Measurements from ENCODE around the gene ART1. TPM values are rescaled to one million over a fixed set of nuclear protein-coding genes. Genes with fewer than 3 reads are reported as not detected.

The ART1 gene
- total and polyA plus RNA-seq, 2 of the 8 experiments (the other 6 are each of a cell fraction or from before 2014, with no cell fraction given), result not detected

DNA sequence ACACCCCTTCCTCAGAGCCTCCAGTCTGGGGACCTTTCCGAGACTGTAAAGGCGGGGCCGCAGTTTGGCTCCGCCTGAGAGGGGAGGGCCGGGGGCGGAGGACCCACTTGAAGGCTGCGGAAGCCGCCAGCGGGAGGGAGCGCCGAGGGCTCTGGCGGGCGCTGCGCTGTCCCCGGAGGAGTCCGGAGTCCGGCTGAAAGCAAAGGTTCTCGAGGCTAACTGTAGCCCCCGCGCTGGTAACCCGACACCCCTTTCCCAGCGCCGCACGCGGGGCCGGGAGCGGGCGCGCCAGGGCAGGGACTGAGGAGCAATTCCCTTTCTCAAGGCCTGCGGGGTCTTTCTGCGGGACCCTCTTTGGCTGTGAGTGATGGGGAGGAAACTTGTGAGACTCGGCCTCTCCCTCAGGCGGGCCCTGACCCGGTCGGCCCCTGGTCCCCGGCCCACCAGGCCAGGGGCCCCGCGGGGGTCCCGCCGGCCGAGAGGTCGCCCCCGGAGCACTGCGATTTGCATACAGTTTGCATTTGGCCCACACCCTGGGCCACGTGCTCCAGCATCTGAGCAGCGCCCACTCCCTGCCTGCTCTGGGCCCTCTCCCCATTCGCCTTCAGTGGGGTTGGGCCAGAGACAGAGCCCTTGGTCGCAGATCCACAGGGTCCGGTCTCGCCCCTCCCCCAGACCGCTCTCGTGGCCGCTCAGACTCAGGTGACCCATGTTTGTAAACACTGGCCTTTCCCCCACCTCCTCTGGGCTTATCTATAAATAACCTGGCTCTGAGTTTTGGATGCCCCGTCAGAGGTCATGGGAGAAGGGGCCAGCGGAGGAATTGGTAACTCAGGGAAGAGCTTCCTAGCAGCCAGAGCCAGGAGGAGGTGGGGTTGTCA lies 2.6 kb upstream of the ART1 start:
- no peak overlapping the region for H2BK120ac ChIP-seq (replicated peaks; ENCODE audit: low read depth, low read length)
- DNase-seq (ENCODE audit: low read depth in 1 of 2, low spot score in 2 of 2) (peak; percentile 88 to 95), FAIRE-seq (no peak)
- H3K4ac ChIP-seq (replicated peaks; ENCODE audit: insufficient read length, low read depth, low read length), result no peak overlapping the region
- H4K20me1 ChIP-seq (replicated peaks in 1 of 2; ENCODE audit: control insufficient read depth in 1 of 2, insufficient read depth in 2 of 2, low read length in 2 of 2), result no peaks in the 10 kb centered on the region
- H2BK20ac ChIP-seq (ENCODE audit: low read length), result no peak overlapping the region
- no peak overlapping the region for H2AK5ac ChIP-seq (ENCODE audit: low read depth, low read length)
- H2BK5ac ChIP-seq (ENCODE audit: low read depth, low read length), result peak overlapping the region; percentile 63
- no peaks in the 10 kb centered on the region for H3K79me2 ChIP-seq (ENCODE audit: control insufficient read depth in 1 of 2, insufficient read depth in 2 of 2, low read length in 2 of 2)
- no peaks in the 10 kb centered on the region for H3K79me1 ChIP-seq (ENCODE audit: low read depth, low read length)
- 0 out of 2 replicates have a peak overlapping the region, but pooled peaks have one; percentile 53 for H2BK15ac ChIP-seq (ENCODE audit: low read length)
- WGBS, 2 experiments (ENCODE audit: extremely low coverage in 1 of 2, insufficient coverage in 1 of 2, insufficient read length in 1 of 2, insufficient replicate concordance in 2 of 2, low coverage in 1 of 2, low lambda C conversion rate in 2 of 2, missing lambda C conversion rate in 1 of 2), result 1% methylated on average over 49 of the region's 55 CpGs; no CpG with 5 or more reads in 1 of the 2 experiments
- H3K4me1 ChIP-seq (replicated peaks in 1 of 4; ENCODE audit: control insufficient read depth in 3 of 4, insufficient read depth in 4 of 4, low read length in 3 of 4), result peaks cover 0 to 10% (median 1%) of the 10 kb centered on the region in 4 experiments; a peak in 4 of 7 replicates
- H3K36me3 ChIP-seq (ENCODE audit: control insufficient read depth in 2 of 4, insufficient read depth in 4 of 4, low read length in 3 of 4), result no peaks in the 10 kb centered on the region
- H3K56ac ChIP-seq (replicated peaks; ENCODE audit: insufficient read length, low read depth, low read length), result peak overlapping the region; percentile 73
- peak overlapping the region; percentile 67 for H4K5ac ChIP-seq (ENCODE audit: insufficient read length, low read depth, low read length)
- POLR2A ChIA-PET (ENCODE audit: partially characterized antibody), result interaction anchor here (0.7 to 1.2 kb wide), 6 partner anchors 9 to 262 kb away, joined by 3 to 7 read pairs (median 4); partner anchors contain the start of gene CHRNA10
- H3K18ac ChIP-seq (ENCODE audit: extremely low read depth, low read length), result peak overlapping the region; percentile 88
- peak overlapping the region; percentile 92 for H4K91ac ChIP-seq (replicated peaks; ENCODE audit: insufficient read length, low read length)
- peak overlapping the region; percentile 88 to 98 for H3K4me2 ChIP-seq (ENCODE audit: insufficient read depth in 1 of 2, low read depth in 2 of 2, low read length in 2 of 2)
- H3K9me3 ChIP-seq (ENCODE audit: insufficient read depth in 2 of 2, low read depth in 1 of 2, low read length in 1 of 2), result peaks cover 7% of the 10 kb centered on the region in 2 experiments; a peak in 2 of 4 replicates
- peaks cover 0 to 6% (median 0%) of the 10 kb centered on the region in 4 experiments; a peak in 4 of 7 replicates for H3K27me3 ChIP-seq (replicated peaks in 1 of 4; ENCODE audit: control insufficient read depth in 3 of 4, extremely low read depth in 1 of 4, insufficient read depth in 3 of 4, low read length in 3 of 4)
- H3K14ac ChIP-seq (ENCODE audit: insufficient read length), result no peak overlapping the region
- H3K23me2 ChIP-seq (ENCODE audit: low read depth, low read length), result peaks cover 11% of the 10 kb centered on the region; the same call in 1 of the 2 replicates
- H4K8ac ChIP-seq (ENCODE audit: extremely low read depth, insufficient read depth, low read length), result peak overlapping the region; percentile 53; the same call in 1 of the 2 replicates
- 0 out of 2 replicates have a peak overlapping the region, but pooled peaks have one; percentile 76 for H2BK12ac ChIP-seq (ENCODE audit: low read depth, low read length)
- H3K23ac ChIP-seq (ENCODE audit: insufficient read length), result no peak overlapping the region
- CTCF ChIA-PET (ENCODE audit: partially characterized antibody), result interaction anchor here (1.2 to 1.8 kb wide), 3 partner anchors 10 to 39 kb away, joined by 3 to 8 read pairs (median 6); no protein-coding TSS in a partner anchor
- H3K27ac ChIP-seq (ENCODE audit: low read depth, low read length), result peak overlapping the region; percentile 88
- H3K4me3 ChIP-seq (ENCODE audit: extremely low read depth in 1 of 4, insufficient read depth in 2 of 4, low read depth in 3 of 4, low read length in 4 of 4), result peak overlapping the region; percentile 59 to 63 (median 60)
- H2AFZ ChIP-seq (ENCODE audit: low read length), result 0 out of 2 replicates have a peak overlapping the region, but pooled peaks have one; percentile 23
- H3K9ac ChIP-seq (replicated peaks in 1 of 4; ENCODE audit: extremely low read depth in 1 of 4, low read depth in 3 of 4, low read length in 3 of 4), result peak overlapping the region in 3 of 4 experiments; percentile 45 to 66 (median 65); a peak in 6 of 7 replicates
- peak in 1 of 2 experiments; percentile 84; a peak in 1 of 4 replicates for TF ChIP-seq HDAC2 (IDR thresholded peaks at IDR 0.05; ENCODE audit: borderline replicate concordance in 1 of 2, low read depth in 2 of 2, low read length in 2 of 2)
- peak; percentile 20; the same call in 1 of the 2 replicates for TF ChIP-seq SP4 (IDR thresholded peaks at IDR 0.05; ENCODE audit: low read length)
- TF ChIP-seq RNF2 (IDR thresholded peaks at IDR 0.05; ENCODE audit: borderline replicate concordance, low read depth, low read length, missing control alignments, poor library complexity, severe bottlenecking), result no peak
- peak; percentile 46 for TF ChIP-seq ASH2L (IDR thresholded peaks at IDR 0.05; ENCODE audit: low read length)
- no peak for TF ChIP-seq BRCA1 (IDR thresholded peaks at IDR 0.05; ENCODE audit: low read depth, low read length)
- peak; percentile 63 for TF ChIP-seq KDM4A (IDR thresholded peaks at IDR 0.05; ENCODE audit: low read depth, low read length, severe bottlenecking)
- peak; percentile 43; the same call in 1 of the 2 replicates for TF ChIP-seq EGR1 (IDR thresholded peaks at IDR 0.05; ENCODE audit: borderline replicate concordance, low read depth, low read length)
- 0 out of 2 replicates have a peak, but pooled peaks have one; percentile 56 for TF ChIP-seq RXRA (IDR thresholded peaks at IDR 0.05; ENCODE audit: insufficient read depth, low read depth, low read length)

All from H1 (cell line).